ENCODE data around the gene CAP2.

DNA sequence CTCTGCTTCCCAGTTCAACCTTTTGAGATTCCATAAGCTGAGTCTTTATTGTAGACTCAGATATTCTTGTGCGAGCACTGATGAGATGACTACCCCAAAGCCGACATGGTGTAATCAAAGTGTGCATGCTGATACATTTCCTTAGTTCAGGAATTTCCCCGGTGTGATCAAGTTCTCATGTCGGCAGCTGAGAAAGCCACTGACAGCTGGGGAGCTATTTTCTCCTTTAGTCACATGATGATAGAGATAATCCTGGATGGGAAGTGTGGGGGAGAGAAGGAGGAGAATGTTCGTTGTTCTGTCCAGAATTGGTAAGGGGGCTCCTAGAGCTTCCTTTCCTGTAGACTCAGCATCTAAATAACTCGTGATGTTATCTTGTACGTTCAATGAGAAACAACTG is 7.7 kb upstream of the CAP2 start:
- TF ChIP-seq, protein P1, sequence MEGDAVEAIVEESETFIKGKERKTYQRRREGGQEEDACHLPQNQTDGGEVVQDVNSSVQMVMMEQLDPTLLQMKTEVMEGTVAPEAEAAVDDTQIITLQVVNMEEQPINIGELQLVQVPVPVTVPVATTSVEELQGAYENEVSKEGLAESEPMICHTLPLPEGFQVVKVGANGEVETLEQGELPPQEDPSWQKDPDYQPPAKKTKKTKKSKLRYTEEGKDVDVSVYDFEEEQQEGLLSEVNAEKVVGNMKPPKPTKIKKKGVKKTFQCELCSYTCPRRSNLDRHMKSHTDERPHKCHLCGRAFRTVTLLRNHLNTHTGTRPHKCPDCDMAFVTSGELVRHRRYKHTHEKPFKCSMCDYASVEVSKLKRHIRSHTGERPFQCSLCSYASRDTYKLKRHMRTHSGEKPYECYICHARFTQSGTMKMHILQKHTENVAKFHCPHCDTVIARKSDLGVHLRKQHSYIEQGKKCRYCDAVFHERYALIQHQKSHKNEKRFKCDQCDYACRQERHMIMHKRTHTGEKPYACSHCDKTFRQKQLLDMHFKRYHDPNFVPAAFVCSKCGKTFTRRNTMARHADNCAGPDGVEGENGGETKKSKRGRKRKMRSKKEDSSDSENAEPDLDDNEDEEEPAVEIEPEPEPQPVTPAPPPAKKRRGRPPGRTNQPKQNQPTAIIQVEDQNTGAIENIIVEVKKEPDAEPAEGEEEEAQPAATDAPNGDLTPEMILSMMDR (IDR thresholded peaks at IDR 0.05): no peak
- TF ChIP-seq EP300 (IDR thresholded peaks at IDR 0.05): no peak
- TF ChIP-seq POLR2A (IDR thresholded peaks at IDR 0.05): no peak
- TF ChIP-seq POLR2AphosphoS5 (IDR thresholded peaks at IDR 0.05): no peak

Data from suprapubic skin (tissue), 4 donors.